Measurements from ENCODE around the gene CCDC141. TPM values are rescaled to one million over a fixed set of nuclear protein-coding genes. Genes with fewer than 3 reads are reported as not detected.
A peak's percentile ranks its signal among the peaks of the same experiment; 100 is the strongest.
"Not testable (repeated sequence)": the region's sequence is repeated elsewhere in the genome, so short reads cannot be mapped to it uniquely, and the experiment has no call there.

The CCDC141 gene
- total RNA-seq, 1 donor from 2014 or later = 39.1 TPM

DNA sequence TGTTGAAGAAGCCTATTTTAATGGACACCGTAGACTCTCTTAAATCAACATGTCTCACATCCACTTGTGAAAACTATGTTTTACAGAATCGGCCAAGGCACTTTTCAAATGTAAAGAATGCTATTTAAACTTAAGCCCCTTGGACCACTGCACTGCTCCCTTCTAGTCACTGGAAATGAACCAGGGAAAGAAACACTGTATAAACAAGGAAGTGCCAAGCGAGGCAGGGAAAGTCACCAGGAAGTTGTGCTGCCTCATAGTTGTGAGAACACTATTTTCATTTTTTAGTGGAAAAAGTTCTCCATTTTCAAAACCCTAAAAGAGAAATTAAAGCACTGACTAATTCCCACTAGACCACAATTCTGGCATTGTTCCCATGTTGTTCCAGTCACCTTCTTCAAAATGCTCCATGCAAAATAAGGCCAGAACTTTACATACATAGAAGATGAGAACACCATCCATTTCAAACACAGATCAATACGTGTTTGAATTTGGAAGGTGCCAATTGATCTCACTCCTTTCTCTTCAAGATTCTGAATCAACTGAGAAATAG lies 13.5 kb downstream of the CCDC141 start:
- DNase-seq = no peak

DNA sequence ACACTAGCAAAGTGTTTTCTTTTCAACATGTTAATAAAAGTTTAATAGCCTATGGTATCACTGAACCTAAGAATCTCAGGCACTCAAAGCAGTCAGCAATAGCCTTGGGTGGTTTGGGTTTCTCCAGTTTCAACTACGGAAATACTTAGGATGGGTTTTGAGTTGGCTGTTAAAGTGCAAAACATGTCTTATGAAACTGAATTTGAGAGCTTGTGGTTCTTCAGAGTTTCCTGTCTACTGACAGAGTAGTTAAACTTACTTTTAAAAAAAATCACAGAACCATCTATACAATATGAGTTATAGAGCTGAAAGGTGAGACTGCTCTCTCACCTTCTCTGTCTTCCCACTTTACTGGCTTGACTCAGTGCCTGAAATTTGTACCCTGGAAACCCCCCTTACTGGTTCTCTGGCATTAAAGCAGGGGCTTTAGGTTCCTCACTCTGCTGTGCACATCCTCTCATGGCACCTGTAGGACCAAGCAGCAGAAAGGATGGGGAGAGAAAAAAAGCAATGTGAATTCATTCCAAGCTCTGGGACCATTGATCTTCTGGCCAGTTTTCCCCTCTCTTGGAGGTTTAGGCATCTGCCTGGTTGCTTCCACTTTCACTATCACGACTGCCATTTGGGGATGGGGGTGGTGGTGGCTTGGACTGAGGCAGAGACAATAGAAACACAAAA lies 18.1 kb downstream of the CCDC141 start:
- DNase-seq = peak; percentile 28

DNA sequence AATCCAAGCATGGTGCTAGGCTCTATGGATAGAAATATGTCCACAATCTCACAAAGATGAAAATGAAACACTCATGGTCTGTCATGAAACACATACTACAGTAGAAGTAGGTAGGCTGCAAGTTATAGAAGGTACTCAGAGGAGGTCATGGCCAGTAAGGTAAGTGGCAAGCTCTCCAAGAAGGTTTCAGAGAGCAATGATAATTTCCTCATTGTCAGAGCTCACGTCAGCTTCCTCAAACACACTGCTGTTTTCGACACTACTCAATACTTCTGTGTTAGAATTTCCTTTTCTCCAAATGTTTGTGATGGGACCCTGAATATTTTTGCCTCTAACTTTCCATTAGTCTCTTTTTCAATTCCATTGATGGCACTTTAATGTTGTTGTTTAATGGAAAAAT lies 25.5 kb downstream of the CCDC141 start:
- no peak for DNase-seq

DNA sequence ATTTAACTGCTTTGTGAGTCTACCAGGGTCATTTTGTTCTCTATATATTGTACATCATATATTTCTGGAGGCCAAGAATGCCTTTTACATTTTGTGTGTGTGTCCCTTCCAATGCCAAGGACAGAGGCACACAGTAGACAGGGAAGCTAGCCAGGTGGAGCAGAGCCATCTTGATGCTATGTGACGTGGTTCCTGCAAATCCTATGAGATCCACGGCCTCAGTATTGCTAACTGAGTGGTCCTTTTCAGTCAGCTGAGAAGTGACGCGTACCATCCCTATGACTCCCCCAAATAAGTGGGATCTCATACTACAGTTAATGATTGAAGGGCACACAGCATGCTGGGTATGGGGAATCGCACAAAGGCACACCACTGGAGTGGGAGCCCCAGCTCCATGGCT lies 27.3 kb downstream of the CCDC141 start:
- DNase-seq = no peak

DNA sequence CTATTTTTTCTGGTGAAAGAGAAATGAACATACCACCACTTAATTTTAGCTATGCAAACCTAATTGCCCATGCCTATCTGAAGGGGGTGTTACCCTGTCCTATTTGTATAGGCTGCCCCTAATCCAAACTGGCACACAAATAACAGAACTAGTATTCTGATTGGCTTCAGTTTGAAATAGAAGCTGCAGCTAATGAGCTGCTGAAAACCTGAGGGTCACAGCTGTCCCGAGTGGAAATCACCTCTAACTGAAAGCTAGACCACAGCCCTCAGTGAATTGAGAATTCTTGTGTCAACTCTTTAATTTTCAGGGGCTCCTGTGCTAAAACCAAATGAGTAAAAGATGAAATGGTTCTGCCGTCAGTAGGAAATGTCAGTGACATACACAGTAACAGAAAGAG lies 28.7 kb downstream of the CCDC141 start:
- peak; percentile 85 for DNase-seq

DNA sequence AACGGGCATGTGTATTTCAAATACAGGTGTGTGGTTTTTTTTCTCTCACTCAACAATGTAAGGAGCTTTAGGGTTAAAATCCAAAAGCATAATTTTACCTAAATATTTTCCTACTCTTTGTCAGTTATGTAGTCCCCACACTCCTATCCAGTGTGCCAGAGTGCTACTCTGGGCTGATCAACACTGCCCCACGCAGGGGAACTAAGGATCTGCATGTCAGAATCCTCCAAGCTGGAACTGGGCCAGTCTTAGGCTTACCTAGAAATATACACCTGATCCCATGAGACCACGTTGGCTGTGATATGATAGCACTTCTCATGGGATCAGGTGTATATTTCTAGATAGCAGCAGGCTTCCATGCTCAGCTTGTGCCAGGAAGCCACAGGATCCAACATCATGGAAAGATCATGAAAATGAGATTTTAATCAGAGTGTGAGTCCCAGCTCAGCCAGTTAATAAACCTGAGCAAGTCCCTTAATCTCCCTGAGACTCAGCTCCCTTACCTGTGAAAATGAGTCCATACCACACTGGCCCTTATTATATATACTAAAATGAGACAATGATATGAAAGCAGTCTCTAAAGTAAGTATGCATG lies 29.7 kb downstream of the CCDC141 start:
- DNase-seq = peak; percentile 32

DNA sequence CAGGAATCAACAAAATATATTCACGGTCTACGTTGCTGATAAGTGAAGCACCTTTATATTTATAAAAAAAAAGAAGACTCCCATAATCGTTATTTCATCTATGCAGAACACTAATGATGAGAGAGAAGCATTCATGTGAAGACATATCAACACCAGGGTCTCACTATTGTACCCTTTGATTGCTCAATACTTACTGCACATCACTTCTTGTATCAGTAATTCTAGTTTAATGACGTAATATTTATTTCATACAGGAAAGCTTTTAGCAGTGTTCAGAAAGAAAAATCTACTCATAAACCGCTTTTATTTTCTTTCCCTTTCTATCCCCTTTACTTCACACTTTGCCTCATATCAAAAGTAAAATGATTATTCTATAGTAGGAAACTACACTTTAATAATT lies 30.7 kb downstream of the CCDC141 start:
- no peak for DNase-seq

DNA sequence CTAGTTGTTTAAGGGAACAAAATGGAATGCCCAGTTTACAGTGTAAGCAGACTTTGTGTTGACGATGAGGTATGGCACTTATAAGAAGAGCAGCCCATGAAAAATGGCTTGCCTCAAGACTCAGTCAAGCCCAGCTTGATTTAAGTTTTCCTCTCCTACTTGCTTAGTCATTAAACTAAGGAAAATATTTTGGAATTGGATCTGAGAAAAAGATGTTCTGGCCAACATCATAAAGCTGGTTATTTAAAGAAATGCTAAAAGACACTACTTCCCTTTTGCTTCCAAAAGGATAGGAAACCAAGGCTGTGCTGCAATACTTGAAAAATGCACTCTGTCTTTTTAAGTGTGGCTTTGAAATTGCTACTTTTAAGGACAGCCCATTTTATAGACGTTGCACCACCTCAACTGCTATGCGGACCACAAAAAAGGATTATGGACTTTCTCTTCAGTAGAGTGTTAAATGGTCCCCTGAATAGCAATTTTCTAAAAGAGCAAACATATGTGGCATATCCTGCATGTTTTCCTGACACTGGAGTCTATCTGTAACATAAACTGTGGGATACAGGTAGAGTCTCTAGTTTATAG lies 32.1 kb downstream of the CCDC141 start:
- no peak for DNase-seq

DNA sequence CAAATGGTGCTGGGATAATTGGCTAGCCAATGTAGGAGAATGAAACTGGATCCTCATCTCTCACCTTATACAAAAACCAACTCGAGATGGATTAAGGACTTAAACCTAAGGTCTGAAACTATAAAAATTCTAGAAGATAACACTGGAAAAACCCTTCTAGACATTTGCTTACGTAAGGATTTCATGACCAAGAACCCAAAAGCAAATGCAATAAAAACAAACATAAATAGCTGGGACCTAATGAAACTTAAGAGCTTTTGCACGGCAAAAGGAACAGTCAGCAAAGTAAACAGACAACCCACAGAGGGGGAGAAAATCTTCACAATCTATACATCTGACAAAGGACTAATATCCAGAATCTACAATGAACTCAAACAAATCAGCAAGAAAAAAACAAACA lies 35.7 kb downstream of the CCDC141 start:
- not testable (repeated sequence) for DNase-seq

DNA sequence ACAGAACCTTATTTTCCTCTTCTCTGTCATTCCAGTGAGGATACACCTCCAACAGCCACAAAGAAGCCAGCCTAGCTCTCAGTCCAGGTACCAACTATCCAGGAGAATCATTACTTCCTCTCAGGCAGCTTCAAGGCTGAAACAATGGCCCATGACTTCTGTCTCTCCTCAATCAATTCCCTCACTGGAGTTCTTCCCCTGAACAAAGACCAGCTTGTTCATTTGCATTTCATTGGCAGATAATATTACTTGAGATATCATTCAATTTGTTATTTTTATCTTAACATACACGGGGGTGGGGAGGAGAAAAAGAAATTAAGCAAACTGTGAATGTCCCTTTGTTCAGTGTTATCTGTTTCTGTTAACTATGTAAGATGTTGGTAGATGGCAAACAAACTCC lies 44.0 kb downstream of the CCDC141 start:
- no peak for DNase-seq

DNA sequence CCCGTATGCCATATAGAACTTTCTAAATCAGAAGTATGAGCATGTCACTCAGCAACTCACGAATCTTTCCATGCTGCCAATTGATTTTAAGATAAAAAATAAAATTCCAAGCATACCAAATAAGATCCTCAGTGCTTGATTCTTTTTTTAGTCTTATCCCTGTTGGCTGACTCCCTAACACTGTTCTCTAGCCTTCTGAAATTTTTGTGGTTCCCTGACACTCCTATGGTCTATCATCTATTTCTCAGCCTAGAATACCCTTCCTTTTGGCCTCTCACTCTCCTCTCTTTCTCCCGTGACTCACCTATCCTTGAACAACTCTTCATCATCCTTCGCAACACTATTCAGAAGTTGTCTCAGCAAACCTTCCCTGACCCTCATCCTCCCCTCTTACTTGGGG lies 50.5 kb downstream of the CCDC141 start:
- no peak for DNase-seq

DNA sequence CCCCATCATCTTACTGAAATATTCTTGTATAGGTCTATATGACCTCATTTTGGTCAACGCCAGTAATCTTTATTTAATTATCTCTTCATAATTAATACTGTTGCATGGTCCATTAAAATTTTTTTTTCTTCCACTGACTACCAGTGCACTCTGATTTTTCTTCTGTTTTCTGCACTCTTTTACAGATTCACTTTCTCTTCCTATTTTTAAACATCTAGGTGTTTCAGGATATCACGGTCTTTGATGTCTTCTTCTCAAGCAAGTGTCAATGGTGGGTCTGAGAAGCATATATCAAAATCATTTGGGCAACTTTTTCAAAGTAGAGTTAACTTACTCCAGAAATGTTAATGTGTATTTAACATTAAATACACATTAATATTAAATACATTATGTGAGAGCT lies 51.4 kb downstream of the CCDC141 start:
- no peak for DNase-seq

DNA sequence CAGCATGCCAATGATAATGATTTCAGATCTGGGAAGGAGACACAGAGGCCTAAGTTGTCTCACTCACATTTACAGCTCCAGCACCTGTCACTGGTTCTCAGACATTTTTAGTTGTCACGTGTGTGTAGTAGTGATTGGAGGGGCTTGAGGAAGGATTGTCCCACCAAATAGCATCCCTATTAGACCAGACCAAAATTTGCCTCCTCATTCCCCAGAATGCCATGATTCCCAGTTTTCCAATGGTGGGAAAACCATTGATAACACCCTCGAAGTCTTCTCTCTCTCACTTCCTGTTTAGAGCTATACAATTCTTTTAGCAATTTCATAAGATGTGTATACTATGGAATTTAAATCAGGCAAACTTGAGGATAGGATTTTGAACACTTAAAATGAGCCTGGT lies 52.5 kb downstream of the CCDC141 start:
- peak; percentile 10 for DNase-seq

DNA sequence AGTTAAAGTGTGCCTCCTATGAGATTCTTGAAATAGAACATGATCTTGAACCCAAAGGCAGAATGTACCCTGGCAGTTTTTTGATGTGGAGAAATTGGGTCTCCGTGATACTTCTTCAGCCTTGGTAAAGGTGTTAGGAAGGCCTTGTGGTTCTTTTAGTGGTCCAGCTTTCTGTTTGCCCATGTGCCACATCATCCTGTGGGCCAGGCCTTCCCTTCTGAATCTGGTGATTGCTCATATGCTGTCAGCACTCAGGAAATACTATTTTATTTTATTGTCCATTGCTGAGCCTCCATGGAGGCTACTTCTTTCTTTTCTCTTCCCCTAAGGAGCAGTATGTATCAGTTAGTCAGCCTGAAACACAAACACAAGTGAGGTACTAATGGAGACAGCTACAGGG lies 52.9 kb downstream of the CCDC141 start:
- no peak for DNase-seq

DNA sequence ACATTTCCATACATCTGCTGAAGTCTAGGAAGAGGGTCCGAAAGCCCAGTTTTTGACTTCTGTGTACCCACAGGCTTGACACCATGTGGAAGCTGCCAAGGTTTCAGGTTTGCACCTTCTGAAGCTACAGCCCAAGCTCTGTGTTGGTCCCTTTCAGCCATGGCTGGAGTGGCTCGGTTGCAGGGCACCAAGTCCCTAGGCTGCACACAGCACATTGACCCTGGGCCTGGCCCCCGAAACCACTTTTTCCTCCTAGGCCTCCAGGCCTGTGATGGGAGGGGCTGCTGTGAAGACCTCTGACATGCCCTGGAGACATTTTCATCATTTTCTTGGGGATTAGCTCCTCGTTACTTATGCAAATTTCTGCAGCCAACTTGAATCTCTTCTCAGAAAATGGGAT lies 55.7 kb downstream of the CCDC141 start:
- DNase-seq = no peak

DNA sequence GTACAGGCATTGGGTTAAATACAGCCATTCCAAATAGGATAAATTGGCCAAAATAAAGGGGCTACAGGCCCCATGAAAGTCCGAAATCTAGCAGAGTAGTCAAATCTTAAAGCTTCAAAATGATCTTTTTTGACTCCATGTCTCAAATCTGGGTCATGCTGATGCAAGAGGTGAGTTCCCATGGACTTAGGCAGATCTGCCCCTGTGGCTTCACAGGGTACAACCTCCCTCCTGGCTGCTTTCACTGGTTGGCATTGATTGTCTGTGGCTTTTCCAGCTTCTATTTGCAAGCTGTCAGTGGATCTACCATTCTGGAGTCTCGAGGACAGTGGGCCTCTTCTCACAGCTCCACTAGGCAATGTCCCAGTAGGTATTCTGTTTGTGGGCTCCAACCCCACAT lies 56.1 kb downstream of the CCDC141 start:
- DNase-seq = no peak

DNA sequence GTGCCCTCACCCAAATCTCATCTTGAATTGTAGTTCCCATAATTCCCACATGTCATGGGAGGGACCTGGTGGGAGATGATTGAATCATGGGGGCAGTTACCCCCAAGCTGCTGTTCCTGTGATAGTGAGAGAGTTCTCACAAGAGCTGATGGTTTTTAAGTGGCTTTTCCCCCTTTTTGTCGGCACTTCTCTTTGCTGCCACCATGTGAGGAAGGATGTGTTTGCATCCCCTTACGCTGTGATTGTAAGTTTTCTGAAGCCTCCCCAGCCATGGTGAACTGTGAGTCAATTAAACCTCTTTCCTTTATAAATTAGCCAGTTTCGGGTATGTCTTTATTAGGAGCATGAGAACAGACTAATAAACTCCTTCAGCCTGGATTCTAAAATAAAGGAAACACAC lies 57.2 kb downstream of the CCDC141 start:
- not testable (repeated sequence) for DNase-seq

DNA sequence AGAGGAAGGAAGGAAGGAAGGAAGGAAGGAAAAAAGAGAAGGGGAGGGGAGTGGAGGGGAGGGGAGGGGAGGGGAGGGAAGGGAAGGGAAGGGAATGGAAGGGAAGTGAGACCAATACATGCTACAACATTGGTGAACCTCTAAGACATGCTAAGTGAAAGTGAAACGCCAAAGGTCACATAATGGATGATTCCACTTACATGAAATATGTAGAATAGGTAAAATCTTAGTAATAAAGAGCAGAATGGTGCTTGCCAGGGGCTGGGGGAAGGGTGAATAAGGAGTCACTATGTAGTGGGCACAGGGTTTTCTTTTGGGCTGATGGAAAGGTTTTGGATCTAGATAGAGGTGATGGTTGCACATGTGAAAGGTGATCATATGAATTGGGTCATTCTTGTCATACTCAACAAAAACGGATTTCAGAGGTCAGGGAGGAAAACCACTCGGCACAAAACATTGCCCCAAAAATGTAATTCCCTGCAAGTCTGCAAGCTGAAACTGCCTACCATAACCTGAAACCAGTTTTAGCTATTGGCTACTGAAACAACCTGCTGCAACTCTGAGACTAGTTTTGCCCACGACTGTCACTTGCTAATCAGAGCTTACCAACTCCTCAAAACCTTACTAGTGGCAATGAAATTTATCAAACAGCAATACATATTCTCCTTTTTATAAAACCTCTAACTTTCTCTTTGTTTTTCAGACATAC lies 59.2 kb downstream of the CCDC141 start:
- DNase-seq = no peak

DNA sequence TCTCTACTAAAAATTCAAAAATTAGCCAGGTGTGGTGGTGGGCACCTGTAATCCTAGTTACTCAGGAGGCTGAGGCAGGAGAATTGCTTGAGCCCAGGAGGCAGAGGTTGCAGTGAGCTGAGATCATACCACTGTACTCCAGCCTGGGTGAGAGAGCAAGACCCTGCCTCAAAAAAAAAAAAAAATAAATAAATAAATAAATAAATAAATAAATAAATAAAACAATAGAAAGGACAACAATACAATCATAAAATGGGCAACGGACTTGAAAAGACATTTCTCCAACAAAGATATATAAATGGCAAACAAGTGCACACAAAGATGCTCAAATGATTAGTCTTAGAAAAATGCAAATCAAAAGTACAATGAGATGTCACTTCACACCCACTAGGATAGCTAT lies 60.5 kb downstream of the CCDC141 start:
- not testable (repeated sequence) for DNase-seq

DNA sequence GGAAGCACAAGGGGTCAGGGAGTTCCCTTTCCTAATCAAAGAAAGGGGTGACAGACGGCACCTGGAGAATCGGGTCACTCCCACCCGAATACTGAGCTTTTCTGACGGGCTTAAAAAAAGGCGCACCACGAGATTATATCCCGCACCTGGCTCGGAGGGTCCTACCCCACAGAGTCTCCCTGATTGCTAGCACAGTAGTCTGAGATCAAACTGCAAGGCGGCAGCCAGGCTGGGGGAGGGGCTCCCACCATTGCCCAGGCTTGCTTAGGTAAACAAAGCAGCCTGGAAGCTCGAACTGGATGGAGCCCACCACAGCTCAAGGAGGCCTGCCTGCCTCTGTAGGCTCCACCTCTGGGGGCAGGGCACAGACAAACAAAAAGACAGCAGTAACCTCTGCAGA lies 67.3 kb downstream of the CCDC141 start:
- DNase-seq = not testable (repeated sequence)

DNA sequence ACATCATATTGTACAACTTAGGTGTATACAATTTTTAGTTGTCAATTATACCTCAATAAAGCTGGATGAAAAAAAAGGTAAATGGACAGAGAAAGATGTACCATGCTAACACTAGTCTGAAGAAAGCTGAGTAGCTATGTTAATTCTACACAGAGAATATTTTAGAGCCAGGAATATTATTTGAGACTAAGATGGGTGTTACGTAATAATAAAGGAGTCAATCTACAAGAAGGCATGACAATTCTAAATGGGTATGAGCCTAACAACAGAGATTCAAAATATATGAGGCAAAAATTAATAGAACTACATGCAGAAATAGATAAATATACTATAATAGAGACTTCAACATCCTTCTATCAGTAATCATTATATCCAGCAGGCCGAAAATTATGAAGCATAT lies 69.1 kb downstream of the CCDC141 start:
- DNase-seq = no peak

DNA sequence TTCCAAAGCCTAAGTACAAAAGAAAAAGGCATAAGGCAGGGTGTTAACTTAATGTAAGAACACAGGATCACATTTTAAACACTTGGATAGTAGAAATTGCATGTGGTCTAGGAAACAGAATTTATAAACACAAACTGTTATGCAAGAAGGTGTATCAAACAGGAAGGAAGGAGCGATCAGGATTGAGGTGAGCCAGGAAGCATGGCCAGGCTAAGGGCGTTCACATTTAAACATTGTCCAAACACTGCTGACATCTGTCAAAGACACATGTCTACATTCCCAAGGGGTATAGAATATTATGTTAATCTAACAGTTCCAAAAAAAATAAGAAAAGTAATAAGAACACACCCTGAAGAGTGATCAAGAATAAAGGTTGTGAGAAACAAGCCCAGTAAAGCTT lies 71.3 kb downstream of the CCDC141 start:
- DNase-seq = no peak

DNA sequence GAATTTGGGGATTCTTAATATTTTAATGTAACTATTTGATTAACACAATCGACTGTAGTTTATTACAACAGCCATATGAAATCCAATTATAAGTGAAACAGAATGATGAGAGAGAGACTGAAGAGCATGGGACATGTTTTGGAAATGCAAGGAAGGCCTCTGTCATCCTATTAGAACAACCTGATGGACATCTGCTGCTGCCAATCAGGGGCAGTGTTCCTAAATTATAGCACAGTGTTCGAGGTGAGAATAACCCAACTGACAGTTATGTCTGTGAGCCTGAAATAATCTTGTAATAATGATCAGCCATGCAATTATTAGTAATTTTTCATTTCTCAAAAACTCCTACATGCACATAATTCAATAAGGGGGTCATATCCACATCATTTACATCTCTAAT lies 73.6 kb downstream of the CCDC141 start:
- DNase-seq = peak; percentile 50

All from tongue (tissue), 2 donors.